Stimulated activated CD8-positive, alpha-beta memory T cell treated with anti-CD3 and anti-CD28 coated beads, Interleukin-7, amount 100 ng/mL, for 24 hours (primary cell): ENCODE data around the gene MBLAC1.

Source experiments
- DNase-seq: peaks from one replicate; pipeline ENCODE4 v3.0.0-alpha.2; 2020; ENCODE audit warnings: low read depth

The MBLAC1 gene, protein sequence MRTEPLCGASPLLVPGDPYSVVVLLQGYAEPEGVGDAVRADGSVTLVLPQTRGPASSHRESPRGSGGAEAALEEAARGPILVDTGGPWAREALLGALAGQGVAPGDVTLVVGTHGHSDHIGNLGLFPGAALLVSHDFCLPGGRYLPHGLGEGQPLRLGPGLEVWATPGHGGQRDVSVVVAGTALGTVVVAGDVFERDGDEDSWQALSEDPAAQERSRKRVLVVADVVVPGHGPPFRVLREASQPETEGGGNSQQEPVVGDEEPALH

GRCh38 chr7:100126931-100127865 lies at the start of gene MBLAC1:
Gene MBLAC1, plus strand, starts transcription at chr7:100126967. Its CDS starts 429 bp downstream, at chr7:100127396.
- DNase-seq: peak; percentile 80

DNA sequence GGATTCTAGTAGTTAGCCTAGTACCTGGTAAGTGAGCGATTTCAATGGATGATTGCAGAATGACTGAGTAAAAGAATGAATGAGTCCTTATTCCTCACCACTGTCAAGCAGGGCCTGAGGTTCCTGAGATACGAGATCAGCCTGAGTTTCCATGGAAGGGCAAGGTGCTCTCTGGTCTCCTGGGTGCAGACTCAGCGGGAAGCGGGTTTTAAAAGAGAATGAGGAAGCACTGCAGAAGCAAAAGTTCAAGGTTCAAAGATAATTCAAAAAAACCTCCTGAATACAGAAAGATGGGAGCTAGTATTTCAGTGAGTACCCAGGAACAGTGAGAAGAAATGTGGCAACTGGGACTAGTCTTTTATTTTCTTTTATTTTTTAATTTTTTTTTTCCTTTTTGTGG lies 49.6 kb upstream of the MBLAC1 start:
- DNase-seq: no peak

GRCh38 chr7:100079024-100079560 lies 47.7 kb upstream of the MBLAC1 start:
- no peak for DNase-seq

GRCh38 chr7:100080907-100081534 lies 45.7 kb upstream of the MBLAC1 start:
- no peak for DNase-seq

GRCh38 chr7:100081535-100082102 lies 45.1 kb upstream of the MBLAC1 start, which contains the start of gene ZNF3:
Gene ZNF3, minus strand, starts transcription at chr7:100081723. Its CDS starts 4,366 bp downstream, at chr7:100077357.
- DNase-seq: peak; percentile 94

- DNase-seq: no peak
Observed at GRCh38 chr7:100082978-100083377, 43.8 kb upstream of the MBLAC1 start.

GRCh38 chr7:100085515-100085914 lies 41.3 kb upstream of the MBLAC1 start:
- DNase-seq: no peak

DNA sequence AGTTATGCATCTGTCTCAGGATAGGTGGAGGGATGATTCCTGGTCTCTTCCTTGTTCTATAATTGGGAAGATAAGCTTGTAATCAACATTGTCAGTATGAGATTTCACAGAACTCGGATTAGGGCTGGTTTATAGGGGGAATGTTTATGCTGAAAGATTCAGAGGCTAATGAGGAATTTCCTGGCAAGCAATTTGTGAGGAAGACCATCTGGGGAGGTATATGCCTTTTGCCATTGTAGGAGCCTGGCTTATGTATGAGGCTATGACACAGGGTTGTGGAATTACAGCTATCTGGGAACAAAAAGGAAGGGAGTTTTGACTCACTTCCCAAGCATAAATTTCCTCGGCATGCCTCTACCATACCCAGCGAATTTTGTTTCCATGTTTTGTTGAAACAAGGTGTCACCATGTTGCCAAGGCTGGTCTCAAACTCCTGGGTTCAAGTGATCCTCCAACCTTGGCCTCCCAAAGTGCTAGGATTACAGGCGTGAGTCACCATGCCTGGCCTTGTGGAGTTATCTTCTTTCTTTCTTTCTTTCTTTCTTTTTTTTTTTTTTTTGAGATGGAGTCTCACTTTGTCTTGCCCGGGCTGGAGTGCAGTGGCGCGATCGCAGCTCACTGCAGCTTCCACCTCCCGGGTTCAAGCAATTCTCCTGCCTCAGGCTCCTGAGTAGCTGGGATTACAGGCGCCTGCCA lies 39.6 kb upstream of the MBLAC1 start:
- DNase-seq: no peak

GRCh38 chr7:100088095-100088620 lies 38.6 kb upstream of the MBLAC1 start:
- DNase-seq: no peak

GRCh38 chr7:100088621-100089457 lies 37.9 kb upstream of the MBLAC1 start, which contains the start of gene COPS6:
Gene COPS6, plus strand, starts transcription at chr7:100088969. Its CDS starts 22 bp downstream, at chr7:100088991.
- peak; percentile 82 for DNase-seq

- no peak for DNase-seq
Observed at GRCh38 chr7:100089458-100090196, 37.1 kb upstream of the MBLAC1 start.

- no peak for DNase-seq
Observed at GRCh38 chr7:100090527-100091410, 36.0 kb upstream of the MBLAC1 start.

DNA sequence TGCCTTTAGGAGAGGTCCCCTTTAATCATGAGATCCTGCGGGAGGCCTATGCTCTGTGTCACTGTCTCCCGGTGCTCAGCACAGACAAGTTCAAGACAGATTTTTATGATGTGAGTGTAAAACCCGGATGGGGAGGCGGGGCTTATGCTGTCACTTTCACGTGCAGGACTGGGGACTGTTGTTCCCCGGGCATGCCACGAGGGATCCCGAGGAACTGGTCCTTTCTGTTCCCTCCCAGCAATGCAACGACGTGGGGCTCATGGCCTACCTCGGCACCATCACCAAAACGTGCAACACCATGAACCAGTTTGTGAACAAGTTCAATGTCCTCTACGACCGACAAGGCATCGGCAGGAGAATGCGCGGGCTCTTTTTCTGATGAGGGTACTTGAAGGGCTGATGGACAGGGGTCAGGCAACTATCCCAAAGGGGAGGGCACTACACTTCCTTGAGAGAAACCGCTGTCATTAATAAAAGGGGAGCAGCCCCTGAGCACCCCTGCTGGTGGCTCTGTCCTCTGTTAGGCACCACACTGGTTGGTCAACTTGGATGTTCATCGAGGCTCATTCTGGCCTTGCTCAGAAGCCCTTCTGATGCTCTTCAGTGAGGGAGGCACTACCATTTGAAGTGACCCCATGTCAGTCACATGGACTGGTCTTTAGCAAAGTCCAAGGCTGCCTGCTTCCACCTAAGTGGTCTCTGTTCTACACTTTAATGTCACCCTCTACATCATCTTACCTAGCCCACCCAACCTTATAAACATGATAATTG lies 35.2 kb upstream of the MBLAC1 start:
- DNase-seq: no peak

GRCh38 chr7:100093054-100093453 lies 33.7 kb upstream of the MBLAC1 start:
- DNase-seq: no peak

DNA sequence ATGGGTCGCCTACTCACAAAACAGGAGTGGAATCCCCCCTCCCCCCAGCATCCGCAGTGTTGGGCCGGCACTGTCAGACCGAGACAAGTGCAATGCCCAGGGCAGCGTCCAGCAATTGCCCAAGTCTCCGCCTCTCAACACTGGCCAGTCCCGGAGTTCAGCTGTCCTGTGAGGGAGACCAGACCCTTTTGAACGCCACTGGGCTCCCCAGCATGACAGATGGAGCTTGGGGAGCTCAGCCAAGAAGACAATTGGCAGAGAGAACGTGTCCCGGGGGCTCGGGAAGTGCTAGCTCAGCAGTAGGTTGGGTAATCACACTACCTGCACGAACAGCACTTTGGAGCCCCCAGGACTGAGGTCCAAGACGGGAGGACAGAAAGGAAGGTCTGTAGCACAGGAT lies 33.3 kb upstream of the MBLAC1 start:
- DNase-seq: no peak

- DNase-seq: no peak
Observed at GRCh38 chr7:100093925-100094486, 32.8 kb upstream of the MBLAC1 start.

DNA sequence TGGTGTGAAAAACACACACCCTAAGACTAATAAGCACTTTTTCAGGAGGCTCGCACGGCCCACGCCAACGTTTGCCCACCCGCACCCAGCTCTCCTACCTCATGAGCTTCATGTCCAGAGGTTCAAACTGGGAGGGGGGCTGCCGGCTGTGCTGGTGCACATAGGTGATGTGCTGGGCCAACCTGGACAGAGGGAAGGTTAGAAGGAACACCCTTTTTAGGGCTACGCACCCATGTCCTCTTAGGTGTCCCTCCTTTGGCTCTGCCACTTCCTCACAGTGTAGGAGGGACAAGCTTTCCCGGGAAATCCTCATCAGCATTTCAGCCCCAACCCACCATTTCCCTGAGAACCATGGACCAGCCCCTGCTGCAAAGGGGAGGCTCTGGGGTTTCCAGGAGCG lies 31.5 kb upstream of the MBLAC1 start:
- no peak for DNase-seq
